Measurements from ENCODE around the gene ZBTB21.
A peak's percentile ranks its signal among the peaks of the same experiment; 100 is the strongest.

The ZBTB21 gene

GRCh38 chr21:42009831-42010506 is at the start of gene ZBTB21:
ZBTB21 (minus strand) TSS chr21:42010360; CDS start chr21:41994095, 16,265 bp downstream.
- peak; percentile 97 for DNase-seq

- DNase-seq, result no peak
These were observed 49.6 kb upstream of the ZBTB21 start for GRCh38 chr21:42059721-42060120.

- DNase-seq, result no peak
These were observed 49.0 kb upstream of the ZBTB21 start for GRCh38 chr21:42059141-42059540.

GRCh38 chr21:42058631-42059111 is 48.5 kb upstream of the ZBTB21 start:
- DNase-seq, result no peak

GRCh38 chr21:42057851-42058437 is 47.8 kb upstream of the ZBTB21 start:
- peak; percentile 48 for DNase-seq

- peak; percentile 99 for DNase-seq
These were observed 47.0 kb upstream of the ZBTB21 start for GRCh38 chr21:42056996-42057689.

- peak; percentile 78 for DNase-seq
These were observed 46.3 kb upstream of the ZBTB21 start for GRCh38 chr21:42056468-42056867.

GRCh38 chr21:42055425-42055824 is 45.3 kb upstream of the ZBTB21 start:
- no peak for DNase-seq

- no peak for DNase-seq
These were observed 41.6 kb upstream of the ZBTB21 start for GRCh38 chr21:42051788-42052187.

- no peak for DNase-seq
These were observed 39.6 kb upstream of the ZBTB21 start for GRCh38 chr21:42049578-42050430.

GRCh38 chr21:42048870-42049577 is 38.9 kb upstream of the ZBTB21 start:
- DNase-seq, result no peak

- DNase-seq, result no peak
These were observed 37.9 kb upstream of the ZBTB21 start for GRCh38 chr21:42047821-42048613.

GRCh38 chr21:42044871-42045495 is 34.8 kb upstream of the ZBTB21 start:
- DNase-seq, result no peak

- DNase-seq, result no peak
These were observed 33.8 kb upstream of the ZBTB21 start for GRCh38 chr21:42043961-42044360.

GRCh38 chr21:42043201-42043895 is 33.2 kb upstream of the ZBTB21 start:
- DNase-seq, result no peak

- no peak for DNase-seq
These were observed 32.5 kb upstream of the ZBTB21 start for GRCh38 chr21:42042651-42043050.

GRCh38 chr21:42041711-42042110 is 31.6 kb upstream of the ZBTB21 start:
- no peak for DNase-seq

- DNase-seq, result no peak
These were observed 31.1 kb upstream of the ZBTB21 start for GRCh38 chr21:42041246-42041645.

GRCh38 chr21:42040411-42041180 is 30.4 kb upstream of the ZBTB21 start:
- DNase-seq, result no peak
